ENCODE data around the gene BAG1. TPM values are rescaled to one million over a fixed set of nuclear protein-coding genes. Genes with fewer than 3 reads are reported as not detected.

Gene BAG1
- total and polyA plus RNA-seq, 9 donors = 41.0 to 70.9 (median 59.6) TPM

DNA sequence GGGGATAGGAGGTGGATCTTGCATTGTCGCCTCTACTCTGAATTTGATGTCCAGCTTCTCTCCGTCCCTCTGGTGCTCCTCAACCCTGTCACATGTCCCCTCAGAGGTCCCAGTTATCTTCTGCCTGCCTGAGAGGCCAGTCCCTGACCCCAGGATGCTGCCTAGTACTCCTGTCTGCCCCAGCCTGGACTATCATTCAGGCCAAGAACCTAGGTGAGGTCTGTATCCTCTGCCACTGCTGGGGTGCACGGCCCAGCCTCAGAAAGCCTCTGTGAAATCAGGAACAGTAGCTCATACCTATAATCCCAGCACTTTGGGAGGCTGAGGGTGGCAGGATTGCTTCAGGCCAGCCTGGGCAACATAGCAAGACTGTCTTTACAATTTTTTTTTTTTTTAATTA lies 15.9 kb downstream of the BAG1 start:
- Histone ChIP-seq H3K4me1 (ENCODE audit: insufficient read depth) (no peaks in the 10 kb centered on the region), H3K9me3 (no peaks in the 10 kb centered on the region), H3K4me3 (no peak overlapping the region), H3K27ac (no peak overlapping the region), H3K27me3 (no peaks in the 10 kb centered on the region), H3K36me3 (no peaks in the 10 kb centered on the region)
- intact Hi-C loops (cut with DNase I) = no loop called here
- DNase-seq = no peak
- no peak for TF ChIP-seq POLR2A (IDR thresholded peaks at IDR 0.05)
- TF ChIP-seq EP300 (IDR thresholded peaks at IDR 0.05) = no peak
- TF ChIP-seq, protein P1, sequence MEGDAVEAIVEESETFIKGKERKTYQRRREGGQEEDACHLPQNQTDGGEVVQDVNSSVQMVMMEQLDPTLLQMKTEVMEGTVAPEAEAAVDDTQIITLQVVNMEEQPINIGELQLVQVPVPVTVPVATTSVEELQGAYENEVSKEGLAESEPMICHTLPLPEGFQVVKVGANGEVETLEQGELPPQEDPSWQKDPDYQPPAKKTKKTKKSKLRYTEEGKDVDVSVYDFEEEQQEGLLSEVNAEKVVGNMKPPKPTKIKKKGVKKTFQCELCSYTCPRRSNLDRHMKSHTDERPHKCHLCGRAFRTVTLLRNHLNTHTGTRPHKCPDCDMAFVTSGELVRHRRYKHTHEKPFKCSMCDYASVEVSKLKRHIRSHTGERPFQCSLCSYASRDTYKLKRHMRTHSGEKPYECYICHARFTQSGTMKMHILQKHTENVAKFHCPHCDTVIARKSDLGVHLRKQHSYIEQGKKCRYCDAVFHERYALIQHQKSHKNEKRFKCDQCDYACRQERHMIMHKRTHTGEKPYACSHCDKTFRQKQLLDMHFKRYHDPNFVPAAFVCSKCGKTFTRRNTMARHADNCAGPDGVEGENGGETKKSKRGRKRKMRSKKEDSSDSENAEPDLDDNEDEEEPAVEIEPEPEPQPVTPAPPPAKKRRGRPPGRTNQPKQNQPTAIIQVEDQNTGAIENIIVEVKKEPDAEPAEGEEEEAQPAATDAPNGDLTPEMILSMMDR (IDR thresholded peaks at IDR 0.05) = no peak
- 93 to 96% (median 94%) methylated on average over 3 of the region's 3 CpGs for WGBS, 3 donors

- Histone ChIP-seq H3K4me1 (ENCODE audit: insufficient read depth) (no peaks in the 10 kb centered on the region), H3K4me3 (no peak overlapping the region), H3K27me3 (no peaks in the 10 kb centered on the region), H3K36me3 (no peaks in the 10 kb centered on the region), H3K27ac (no peak overlapping the region), H3K9me3 (no peaks in the 10 kb centered on the region)
- WGBS, 3 donors = 89 to 90% (median 89%) methylated on average over 8 to 9 of the region's 9 CpGs
- intact Hi-C loops (cut with DNase I) = no loop called here
- TF ChIP-seq EP300 (IDR thresholded peaks at IDR 0.05) (no peak), POLR2A (IDR thresholded peaks at IDR 0.05) (no peak)
- TF ChIP-seq, protein P1 (IDR thresholded peaks at IDR 0.05) = no peak
- DNase-seq = no peak
Observed at GRCh38 chr9:33246269-33246860, 18.1 kb downstream of the BAG1 start.

- no peak overlapping the region for H3K4me3 ChIP-seq
- intact Hi-C loops (cut with DNase I) = no loop called here
- H3K36me3 ChIP-seq = no peaks in the 10 kb centered on the region
- no peak overlapping the region for H3K27ac ChIP-seq
- no peak for TF ChIP-seq POLR2A (IDR thresholded peaks at IDR 0.05)
- no peak for TF ChIP-seq EP300 (IDR thresholded peaks at IDR 0.05)
- TF ChIP-seq, protein P1 (IDR thresholded peaks at IDR 0.05) = no peak
- H3K9me3 ChIP-seq = no peaks in the 10 kb centered on the region
- WGBS, 3 donors = 79 to 88% (median 85%) methylated on average over 2 of the region's 2 CpGs
- H3K4me1 ChIP-seq (ENCODE audit: insufficient read depth) = no peaks in the 10 kb centered on the region
- no peak for DNase-seq
- no peaks in the 10 kb centered on the region for H3K27me3 ChIP-seq
Observed at GRCh38 chr9:33245341-33245740, 19.2 kb downstream of the BAG1 start.

GRCh38 chr9:33244137-33244784 lies 20.2 kb downstream of the BAG1 start:
- Histone ChIP-seq H3K4me1 (ENCODE audit: insufficient read depth) (no peaks in the 10 kb centered on the region), H3K27me3 (no peaks in the 10 kb centered on the region), H3K9me3 (no peaks in the 10 kb centered on the region), H3K36me3 (no peaks in the 10 kb centered on the region), H3K27ac (no peak overlapping the region), H3K4me3 (no peak overlapping the region)
- intact Hi-C loops (cut with DNase I) = no loop called here
- TF ChIP-seq POLR2A (IDR thresholded peaks at IDR 0.05) (no peak), EP300 (IDR thresholded peaks at IDR 0.05) (no peak)
- TF ChIP-seq, protein P1 (IDR thresholded peaks at IDR 0.05) = no peak
- 71 to 81% (median 72%) methylated on average over 9 of the region's 9 CpGs for WGBS, 3 donors
- no peak for DNase-seq
